ENCODE results near the gene HP.

Gene HP

DNA sequence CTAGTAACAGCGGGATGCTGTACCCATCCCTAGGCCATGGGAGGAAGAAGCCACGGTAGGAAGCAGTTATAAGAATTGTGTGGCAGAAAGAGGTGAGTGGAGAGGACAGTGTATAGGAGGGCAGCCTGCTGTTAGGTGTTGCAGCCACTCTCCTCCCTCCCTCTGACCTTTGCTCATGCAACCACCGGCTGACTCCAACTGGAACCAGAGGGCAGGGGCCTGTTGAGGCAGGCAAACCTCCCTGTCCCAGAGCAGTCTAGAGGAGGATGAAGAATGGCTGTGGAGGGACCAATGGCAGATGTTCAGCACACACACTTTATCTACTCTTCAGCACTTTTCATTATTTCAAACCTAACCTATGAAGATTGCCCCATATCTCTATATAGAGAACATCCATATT, 36.9 kb downstream of the HP start:
- DNase-seq (ENCODE audit: low read depth) = no peak

DNA sequence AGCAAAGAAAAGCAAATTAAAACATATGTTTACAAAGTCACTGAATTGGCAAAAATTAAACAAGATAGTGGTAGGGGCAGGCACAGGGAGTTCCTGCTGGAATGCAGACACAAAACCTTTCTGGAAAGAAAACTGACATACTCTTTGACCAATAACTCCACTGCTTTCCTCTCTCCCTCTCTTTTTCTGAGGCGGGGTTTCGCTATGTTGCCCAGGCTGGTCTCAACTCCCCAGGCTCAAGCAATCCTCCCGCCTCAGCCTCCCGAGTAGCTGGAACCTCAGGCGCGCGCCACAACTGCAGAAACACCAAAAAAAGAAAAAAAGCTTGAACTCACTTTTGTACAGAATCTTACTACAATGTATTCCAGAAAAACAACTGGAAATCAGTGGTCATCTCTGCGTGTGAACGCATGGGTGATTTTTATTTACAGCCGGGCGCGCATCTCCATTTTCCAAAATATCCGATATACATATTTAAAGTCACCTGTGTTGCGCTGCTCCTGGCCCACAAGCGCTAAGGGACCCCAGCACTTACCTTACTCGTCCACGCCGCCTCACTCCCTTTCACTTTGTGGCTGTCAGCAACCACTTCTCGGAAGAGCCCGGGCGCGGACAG, 38.6 kb downstream of the HP start:
- no peak for DNase-seq (ENCODE audit: low read depth)

DNA sequence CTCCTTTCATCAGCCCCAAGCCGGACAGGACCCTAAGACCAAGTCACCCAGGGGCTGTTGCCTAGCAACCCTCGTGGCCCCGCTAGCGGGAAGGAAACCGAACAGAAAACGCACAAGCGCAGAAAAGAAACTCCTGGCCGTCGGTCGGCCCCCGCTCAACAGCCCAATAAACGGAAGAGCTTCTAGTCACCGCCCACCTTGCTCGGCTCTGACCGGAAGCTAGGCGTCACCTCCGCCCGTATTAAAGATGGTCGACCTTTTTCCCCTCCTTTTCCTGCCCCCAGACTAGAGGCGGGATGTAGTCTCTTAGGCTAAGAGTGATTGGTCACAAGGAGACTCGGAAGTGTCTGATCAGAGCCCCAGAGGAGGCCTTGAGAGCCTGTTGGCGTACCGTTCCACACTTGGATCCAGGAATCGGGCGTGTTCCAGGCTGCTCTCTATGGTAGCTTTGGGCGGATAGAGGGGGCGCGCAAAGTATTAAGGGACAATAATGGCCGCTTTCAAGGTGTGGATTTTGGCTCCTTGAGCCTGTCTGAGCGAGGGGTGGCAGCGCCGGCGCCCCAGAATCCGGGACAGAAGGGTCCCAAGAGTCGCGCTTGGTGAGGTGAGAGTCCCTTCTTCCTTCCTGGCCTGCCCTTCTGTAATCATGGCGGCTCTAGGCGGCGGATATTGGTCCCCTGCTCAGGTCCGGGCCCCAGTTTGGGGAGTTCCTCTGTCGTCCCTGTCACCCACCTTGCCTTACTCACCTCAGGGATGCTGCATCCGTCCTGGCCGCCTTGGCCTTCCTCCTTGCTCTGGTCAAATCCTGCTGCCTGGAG, 39.4 kb downstream of the HP start, which contains the start of the genes DHX38 and TXNL4B:
DHX38 (plus strand) TSS at position 400 of the 818 bp plus-strand sequence. CDS start 2,311 bp downstream, outside the sequence.
TXNL4B (minus strand) TSS at position 173 of the 818 bp plus-strand sequence. CDS start 2,871 bp downstream, outside the sequence.
- peak; percentile 76 for DNase-seq (ENCODE audit: low read depth)

DNA sequence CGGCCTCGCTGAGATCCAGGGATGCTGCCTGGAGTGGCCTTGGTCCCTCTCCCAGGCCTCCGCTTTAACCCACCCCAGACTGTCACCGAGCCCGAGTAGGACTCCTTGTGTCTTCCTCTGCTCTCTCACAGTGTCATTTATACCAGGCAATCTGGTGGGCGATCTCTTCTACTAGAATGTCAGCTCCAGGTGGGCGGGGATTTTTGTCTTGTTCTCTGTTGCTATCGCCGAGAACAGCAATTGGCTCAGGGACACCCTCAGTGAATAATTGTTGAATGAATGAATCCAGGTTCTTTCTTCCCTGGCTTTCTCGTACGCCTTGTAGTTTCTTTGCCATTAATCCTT, 39.9 kb downstream of the HP start:
- no peak for DNase-seq (ENCODE audit: low read depth)

DNA sequence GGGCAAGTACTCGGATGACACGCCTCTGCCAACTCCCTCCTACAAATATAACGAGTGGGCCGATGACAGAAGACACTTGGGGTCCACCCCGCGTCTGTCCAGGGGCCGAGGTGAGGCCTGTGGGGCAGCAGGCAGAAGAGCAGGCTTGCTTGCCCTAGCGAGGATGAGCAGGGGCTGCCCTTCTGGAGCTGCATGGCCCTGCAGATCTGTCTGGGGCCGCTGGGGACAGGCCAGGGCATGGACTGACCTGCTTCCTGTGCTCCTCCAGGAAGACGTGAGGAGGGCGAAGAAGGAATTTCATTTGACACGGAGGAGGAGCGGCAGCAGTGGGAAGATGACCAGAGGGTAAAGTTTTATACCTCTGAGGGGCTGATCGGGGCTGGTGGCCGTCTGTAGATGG, 44.6 kb downstream of the HP start:
- DNase-seq (ENCODE audit: low read depth) = no peak

DNA sequence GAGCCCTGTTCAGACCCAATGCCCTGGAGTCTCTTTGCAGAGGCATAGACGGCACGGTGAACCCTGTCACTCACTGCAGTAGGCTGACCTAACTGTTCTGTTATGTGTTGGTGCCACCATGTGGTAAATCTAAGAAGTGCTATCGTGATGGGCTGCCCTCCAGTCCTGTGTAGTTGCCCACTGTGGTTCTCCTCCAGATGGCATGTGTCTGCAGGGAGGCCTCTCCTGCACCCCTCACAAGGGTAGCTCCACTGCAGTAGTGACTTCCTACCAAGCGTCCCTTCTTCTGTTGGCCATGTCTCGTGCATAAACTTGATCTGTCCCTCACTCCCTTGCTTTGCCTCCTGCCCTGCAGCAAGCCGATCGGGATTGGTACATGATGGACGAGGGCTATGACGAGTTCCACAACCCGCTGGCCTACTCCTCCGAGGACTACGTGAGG, 45.1 kb downstream of the HP start:
- no peak for DNase-seq (ENCODE audit: low read depth)

DNA sequence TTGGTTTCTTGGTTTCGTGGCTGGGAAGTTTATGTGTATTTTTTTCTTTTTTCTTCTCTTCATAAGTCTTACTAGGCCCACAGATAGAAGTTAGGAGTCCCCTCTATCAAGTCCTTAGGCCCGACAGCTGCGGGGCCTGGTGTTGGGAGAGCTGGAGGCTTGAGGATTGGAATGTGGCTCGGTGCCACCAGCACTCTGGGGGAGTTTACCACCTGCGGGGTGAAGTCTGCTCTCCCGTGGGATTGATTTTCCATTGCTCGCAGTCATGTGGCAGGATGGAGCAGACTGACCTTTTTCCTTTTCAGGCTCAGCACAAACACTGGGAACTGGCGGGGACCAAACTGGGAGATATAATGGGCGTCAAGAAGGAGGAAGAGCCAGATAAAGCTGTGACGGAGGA, 46.9 kb downstream of the HP start:
- DNase-seq (ENCODE audit: low read depth) = no peak

DNA sequence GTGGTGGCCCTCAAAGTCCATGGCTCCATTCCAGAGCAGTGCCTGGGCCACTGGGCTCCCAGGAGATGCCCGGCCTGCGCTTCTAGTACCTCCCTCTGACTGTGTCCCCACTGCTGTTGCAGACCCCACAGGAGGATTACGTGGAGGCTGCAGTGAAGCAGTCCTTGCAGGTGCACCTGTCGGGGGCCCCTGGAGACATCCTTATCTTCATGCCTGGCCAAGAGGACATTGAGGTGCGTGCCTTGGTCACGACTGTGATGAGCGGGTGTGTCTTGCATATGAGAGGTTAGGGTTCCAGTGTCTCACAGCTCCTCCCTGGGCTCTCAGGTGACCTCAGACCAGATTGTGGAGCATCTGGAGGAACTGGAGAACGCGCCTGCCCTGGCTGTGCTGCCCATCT, 50.6 kb downstream of the HP start:
- DNase-seq (ENCODE audit: low read depth) = no peak

DNA sequence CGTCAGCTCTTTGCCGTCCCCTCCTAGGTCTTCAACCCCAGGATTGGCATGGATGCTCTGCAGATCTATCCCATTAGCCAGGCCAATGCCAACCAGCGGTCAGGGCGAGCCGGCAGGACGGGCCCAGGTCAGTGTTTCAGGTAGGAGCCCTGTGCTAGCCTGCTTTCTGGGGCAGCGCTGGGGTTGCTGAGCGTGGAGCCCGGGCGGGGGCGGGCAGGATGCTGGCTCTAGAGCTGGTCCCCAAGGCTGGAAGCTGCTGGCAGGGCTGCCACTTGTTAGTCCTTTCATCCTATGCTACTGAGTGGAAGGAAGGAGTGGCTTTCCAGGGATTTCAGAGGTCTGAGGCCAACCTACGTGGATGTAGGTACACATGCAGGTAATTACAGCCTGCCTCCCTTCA, 51.7 kb downstream of the HP start:
- DNase-seq (ENCODE audit: low read depth) = no peak

DNA sequence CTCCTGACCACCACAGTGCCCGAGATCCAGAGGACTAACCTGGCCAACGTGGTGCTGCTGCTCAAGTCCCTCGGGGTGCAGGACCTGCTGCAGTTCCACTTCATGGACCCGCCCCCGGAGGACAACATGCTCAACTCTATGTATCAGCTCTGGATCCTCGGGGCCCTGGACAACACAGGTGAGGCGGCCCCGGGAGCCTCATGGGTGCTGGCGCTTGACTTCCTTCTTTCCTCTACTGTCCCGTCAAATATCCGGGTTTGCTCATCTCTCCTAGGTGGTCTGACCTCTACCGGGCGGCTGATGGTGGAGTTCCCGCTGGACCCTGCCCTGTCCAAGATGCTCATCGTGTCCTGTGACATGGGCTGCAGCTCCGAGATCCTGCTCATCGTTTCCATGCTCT, 53.1 kb downstream of the HP start:
- no peak for DNase-seq (ENCODE audit: low read depth)

DNA sequence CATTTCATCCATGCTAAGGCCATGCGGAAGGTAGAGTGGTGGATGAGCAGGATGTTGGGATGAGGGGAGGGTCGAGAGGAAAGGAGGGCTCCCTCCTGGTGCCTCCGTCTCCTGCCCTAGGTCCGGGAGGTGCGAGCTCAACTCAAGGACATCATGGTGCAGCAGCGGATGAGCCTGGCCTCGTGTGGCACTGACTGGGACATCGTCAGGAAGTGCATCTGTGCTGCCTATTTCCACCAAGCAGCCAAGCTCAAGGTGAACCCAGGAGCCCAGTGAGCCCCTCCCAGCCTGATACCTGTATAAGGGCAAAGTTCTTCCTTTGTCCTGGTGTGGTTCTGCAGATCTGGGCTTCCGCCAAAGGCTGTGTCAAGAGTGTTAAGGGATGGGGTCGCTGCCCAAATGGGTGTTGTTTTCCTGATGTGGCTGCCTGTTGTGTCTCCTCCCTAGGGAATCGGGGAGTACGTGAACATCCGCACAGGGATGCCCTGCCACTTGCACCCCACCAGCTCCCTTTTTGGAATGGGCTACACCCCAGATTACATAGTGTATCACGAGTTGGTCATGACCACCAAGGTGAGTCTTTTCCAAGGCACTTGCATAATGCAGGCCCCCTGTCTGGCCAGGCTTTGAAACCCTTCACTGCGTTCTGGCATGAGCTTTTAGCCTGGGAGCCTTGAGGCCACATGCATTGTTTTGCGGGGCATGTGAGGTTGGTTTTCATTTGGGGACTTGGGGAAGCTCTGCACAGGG, 54.2 kb downstream of the HP start:
- no peak for DNase-seq (ENCODE audit: low read depth)

DNA sequence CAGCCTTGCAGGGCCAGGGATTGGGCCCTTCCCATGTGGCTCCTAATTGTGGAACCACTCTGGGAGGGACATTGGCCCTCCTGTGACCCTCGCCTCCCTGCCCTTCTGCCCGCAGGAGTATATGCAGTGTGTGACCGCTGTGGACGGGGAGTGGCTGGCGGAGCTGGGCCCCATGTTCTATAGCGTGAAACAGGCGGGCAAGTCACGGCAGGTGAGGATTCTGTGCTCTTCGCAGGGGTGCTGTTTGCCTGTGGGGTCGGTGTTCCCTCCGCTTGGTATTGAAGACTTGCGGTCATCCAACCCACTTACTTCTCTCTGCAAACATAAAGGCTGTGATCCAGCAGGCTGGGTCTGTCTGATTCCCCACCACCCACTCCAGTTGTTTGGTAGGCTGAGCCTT, 55.0 kb downstream of the HP start:
- DNase-seq (ENCODE audit: low read depth) = no peak

DNA sequence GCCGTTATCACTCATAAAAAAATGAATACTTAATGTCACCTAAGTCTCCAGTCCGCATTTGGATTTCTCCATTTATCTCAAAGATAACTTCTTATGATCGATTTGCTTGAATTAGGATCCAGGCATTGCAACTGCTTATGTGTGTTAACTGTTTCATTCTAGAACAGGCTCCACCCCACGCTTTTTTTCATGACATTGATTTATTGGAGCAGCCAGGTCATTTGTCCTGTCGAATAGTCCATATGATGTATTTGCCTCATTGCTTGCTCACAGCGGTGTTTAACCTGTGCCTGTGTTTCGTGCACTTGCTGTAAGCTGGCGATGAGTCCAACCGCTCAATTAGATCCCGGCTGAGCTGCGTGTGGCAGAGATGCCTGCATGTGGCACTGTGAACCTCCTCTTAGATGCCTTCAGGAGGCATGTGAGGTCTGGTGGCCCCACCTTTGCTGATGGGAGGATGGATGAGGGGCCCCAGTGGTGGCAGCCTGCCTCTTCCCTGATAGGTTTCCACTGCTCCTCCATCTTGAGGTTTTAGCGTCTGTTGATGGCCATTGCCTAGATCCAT, 55.7 kb downstream of the HP start:
- no peak for DNase-seq (ENCODE audit: low read depth)
